ENCODE measurements around the gene DNASE1L2. TPM values are rescaled to one million over a fixed set of nuclear protein-coding genes. Genes with fewer than 3 reads are reported as not detected.
"Not testable (repeated sequence)": the region's sequence is repeated elsewhere in the genome, so short reads cannot be mapped to it uniquely, and the experiment has no call there.

The DNASE1L2 gene
- total RNA-seq, 1 donor from 2014 or later, result 0.39 TPM

DNA sequence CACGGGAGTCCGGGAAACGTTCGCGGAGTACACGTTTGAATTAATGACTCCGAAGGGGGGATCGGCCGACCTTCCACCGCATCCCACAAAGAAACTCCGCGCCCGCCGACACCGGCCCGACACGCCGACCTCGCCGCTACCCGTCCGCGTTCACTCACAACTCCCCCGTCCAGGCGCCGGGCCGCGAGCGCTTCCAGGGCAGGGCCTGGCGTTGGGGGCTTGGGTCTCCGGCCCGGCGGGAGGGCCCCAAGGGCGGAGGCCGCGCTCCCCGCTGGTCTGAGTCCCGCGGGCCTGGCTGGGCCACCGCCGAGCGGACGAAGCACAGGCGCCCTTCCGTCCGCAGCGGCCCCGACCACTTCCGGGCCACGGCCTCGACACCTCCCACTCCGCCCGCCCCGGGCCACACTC lies 31.3 kb downstream of the DNASE1L2 start:
- not testable (repeated sequence) for DNase-seq (ENCODE audit: low spot score)

GRCh38 chr16:2267913-2268666 lies 31.8 kb downstream of the DNASE1L2 start, which contains the start of gene RNPS1:
Gene RNPS1 (minus strand): TSS chr16:2268126. CDS start chr16:2264643, 3,483 bp downstream.
- DNase-seq (ENCODE audit: low spot score), result peak; percentile 99

DNA sequence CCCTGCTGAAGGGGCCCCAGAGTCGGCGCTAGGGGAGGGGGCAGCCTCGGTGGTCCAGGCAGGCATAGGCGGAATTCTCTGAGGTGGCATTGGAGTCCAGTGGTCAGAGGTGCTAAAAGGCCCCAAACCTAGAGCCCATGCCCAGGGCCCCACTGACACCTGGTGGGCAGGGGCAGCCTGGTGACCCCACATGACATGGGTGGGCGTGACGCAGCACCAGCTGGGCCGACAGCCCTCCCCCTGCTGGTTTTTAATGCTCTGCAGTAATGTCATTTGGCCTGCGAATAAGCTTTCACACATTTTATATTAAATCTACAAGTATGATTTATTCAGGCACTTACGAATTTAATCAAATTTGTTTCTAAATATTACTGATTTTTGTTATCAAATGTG lies 33.8 kb downstream of the DNASE1L2 start:
- no peak for DNase-seq (ENCODE audit: low spot score)

- no peak for DNase-seq (ENCODE audit: low spot score)
Measured at GRCh38 chr16:2270588-2271470, 34.6 kb downstream of the DNASE1L2 start.

- no peak for DNase-seq (ENCODE audit: low spot score)
Measured at GRCh38 chr16:2271848-2272461, 35.7 kb downstream of the DNASE1L2 start.

- no peak for DNase-seq (ENCODE audit: low spot score)
Measured at GRCh38 chr16:2273484-2273883, 37.2 kb downstream of the DNASE1L2 start.

DNA sequence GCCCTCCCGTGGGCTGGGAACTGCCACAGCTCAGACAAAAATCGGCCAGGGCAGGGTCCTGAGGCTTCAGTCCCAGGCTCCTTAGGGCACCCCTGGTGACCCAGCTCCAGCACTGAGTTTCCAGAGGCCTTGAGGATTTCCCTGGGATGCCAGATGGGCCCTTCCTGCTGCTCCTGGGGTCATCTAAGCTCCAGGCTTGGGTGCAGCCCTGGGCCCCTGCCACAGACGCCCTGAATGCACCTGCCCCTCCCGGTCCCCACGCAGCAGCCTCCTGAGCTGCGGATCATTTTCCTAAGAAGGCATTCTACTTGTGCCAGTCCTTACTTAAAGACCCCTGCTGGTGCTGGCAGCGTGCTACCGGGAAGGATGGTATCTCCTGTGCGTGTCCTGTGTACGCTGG lies 37.7 kb downstream of the DNASE1L2 start:
- no peak for DNase-seq (ENCODE audit: low spot score)

GRCh38 chr16:2275476-2276367 lies 39.5 kb downstream of the DNASE1L2 start:
- DNase-seq (ENCODE audit: low spot score), result no peak

GRCh38 chr16:2276368-2277195 lies 40.3 kb downstream of the DNASE1L2 start:
- DNase-seq (ENCODE audit: low spot score), result no peak

- no peak for DNase-seq (ENCODE audit: low spot score)
Measured at GRCh38 chr16:2277466-2278271, 41.4 kb downstream of the DNASE1L2 start.

DNA sequence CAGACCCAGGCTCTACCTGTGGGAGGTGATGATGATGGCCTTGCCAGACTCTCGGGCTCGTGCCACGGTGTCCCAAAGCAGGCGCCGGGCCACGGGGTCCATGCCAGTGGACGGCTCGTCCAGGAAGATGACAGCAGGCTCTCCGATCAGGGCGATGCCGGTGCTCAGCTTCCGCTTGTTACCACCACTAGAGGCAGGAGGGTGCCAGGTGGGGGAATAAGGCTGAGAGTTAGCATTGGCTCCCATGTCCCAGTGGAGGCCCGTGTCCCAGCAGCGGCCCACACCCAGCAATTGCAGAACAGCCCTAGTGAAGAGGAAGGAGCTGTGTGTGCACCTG lies 42.0 kb downstream of the DNASE1L2 start:
- no peak for DNase-seq (ENCODE audit: low spot score)

GRCh38 chr16:2278956-2279800 lies 42.9 kb downstream of the DNASE1L2 start:
- no peak for DNase-seq (ENCODE audit: low spot score)

- no peak for DNase-seq (ENCODE audit: low spot score)
Measured at GRCh38 chr16:2280461-2280860, 44.2 kb downstream of the DNASE1L2 start.

- DNase-seq (ENCODE audit: low spot score), result no peak
Measured at GRCh38 chr16:2280981-2281542, 44.8 kb downstream of the DNASE1L2 start.

GRCh38 chr16:2282262-2282661 lies 46.0 kb downstream of the DNASE1L2 start:
- no peak for DNase-seq (ENCODE audit: low spot score)

- no peak for DNase-seq (ENCODE audit: low spot score)
Measured at GRCh38 chr16:2282866-2283555, 46.8 kb downstream of the DNASE1L2 start.
